ENCODE measurements around the gene SSBP1.

- TF ChIP-seq CTCF (IDR thresholded peaks at IDR 0.05) (no peak), EZH2phosphoT487 (IDR thresholded peaks at IDR 0.05) (no peak), EZH2 (IDR thresholded peaks at IDR 0.05) (no peak)
These were observed 33.4 kb upstream of the SSBP1 start for GRCh38 chr7:141704741-141705140.

All from neural progenitor cell (in vitro differentiated cells).